Subcutaneous adipose tissue (tissue), 4 donors: ENCODE measurements around the gene NPEPPS. TPM values are rescaled to one million over a fixed set of nuclear protein-coding genes. Genes with fewer than 3 reads are reported as not detected.

Experiments
- CTCF ChIP-seq: fragments of 450-650 bp; IDR thresholded peaks from one replicate; pipeline ENCODE4 v1.5.1; 2016; ENCODE audit warnings: low read depth, mild to moderate bottlenecking, control low read depth, antibody characterized with exemption, moderate library complexity
- total RNA-seq, 4 donors: library from RNA; depleted of rRNA; stranded (reverse); fragments of >200 nt; gene quantifications; one replicate each; pipeline ENCODE4 v1.1.0, GENCODE V29; 2016

NPEPPS gene
- total RNA-seq, 4 donors from 2014 or later, result 101 to 146 (median 130) TPM

GRCh38 chr17:47650525-47651522 is 119.9 kb downstream of the NPEPPS start:
- no peak for TF ChIP-seq CTCF

- TF ChIP-seq CTCF, result no peak
These were observed 120.8 kb downstream of the NPEPPS start for GRCh38 chr17:47651704-47652103.

GRCh38 chr17:47652570-47652969 is 121.7 kb downstream of the NPEPPS start:
- TF ChIP-seq CTCF, result no peak

- no peak for TF ChIP-seq CTCF
These were observed 122.5 kb downstream of the NPEPPS start for GRCh38 chr17:47653442-47653841.

GRCh38 chr17:47654991-47655390 is 124.1 kb downstream of the NPEPPS start:
- TF ChIP-seq CTCF, result no peak

GRCh38 chr17:47660064-47660492 is 129.2 kb downstream of the NPEPPS start:
- TF ChIP-seq CTCF, result no peak

GRCh38 chr17:47663912-47664623 is 133.2 kb downstream of the NPEPPS start:
- no peak for TF ChIP-seq CTCF
